Stimulated activated naive CD4-positive, alpha-beta T cell treated with Interleukin-2 at 50 U/mL for 16 hours (primary cell): ENCODE data around the gene KLRC3.
"Not testable (repeated sequence)": the region's sequence is repeated elsewhere in the genome, so short reads cannot be mapped to it uniquely, and the experiment has no call there.

Experiments used
- DNase-seq: peaks from one replicate; lab custom pipeline; 2025; lab: John Stamatoyannopoulos, UW

Gene KLRC3

GRCh38 chr12:10420334-10420733 is at the start of gene KLRC3:
Gene KLRC3, minus strand, starts transcription at chr12:10420595. Its CDS starts 45 bp downstream, at chr12:10420550.
- DNase-seq, result not testable (repeated sequence)

- DNase-seq, result no peak
Measured at GRCh38 chr12:10469701-10470100, 49.3 kb upstream of the KLRC3 start.

- no peak for DNase-seq
Measured at GRCh38 chr12:10466311-10466710, 45.9 kb upstream of the KLRC3 start.

GRCh38 chr12:10457760-10458159 is 37.4 kb upstream of the KLRC3 start:
- DNase-seq, result no peak

- DNase-seq, result no peak
Measured at GRCh38 chr12:10456856-10457255, 36.5 kb upstream of the KLRC3 start.

GRCh38 chr12:10455766-10456165 is 35.4 kb upstream of the KLRC3 start:
- DNase-seq, result no peak

GRCh38 chr12:10454531-10454930 is 34.1 kb upstream of the KLRC3 start:
- DNase-seq, result no peak

- no peak for DNase-seq
Measured at GRCh38 chr12:10453156-10453555, 32.8 kb upstream of the KLRC3 start, which contains the start of gene KLRC1. Gene KLRC1, minus strand, starts transcription at chr12:10453377. Its CDS starts 2,221 bp downstream, at chr12:10451156.

- DNase-seq, result no peak
Measured at GRCh38 chr12:10448236-10448635, 27.8 kb upstream of the KLRC3 start.

GRCh38 chr12:10446052-10446451 is 25.7 kb upstream of the KLRC3 start:
- not testable (repeated sequence) for DNase-seq

GRCh38 chr12:10441144-10441543 is 20.7 kb upstream of the KLRC3 start:
- DNase-seq, result not testable (repeated sequence)

GRCh38 chr12:10439608-10440274 is 19.3 kb upstream of the KLRC3 start:
- DNase-seq, result not testable (repeated sequence)

- not testable (repeated sequence) for DNase-seq
Measured at GRCh38 chr12:10437601-10438000, 17.2 kb upstream of the KLRC3 start.

GRCh38 chr12:10435816-10436215 is 15.4 kb upstream of the KLRC3 start, which contains the start of gene KLRC2:
Gene KLRC2, minus strand, starts transcription at chr12:10436010. Its CDS starts 24 bp downstream, at chr12:10435986.
- not testable (repeated sequence) for DNase-seq

GRCh38 chr12:10430623-10431022 is 10.2 kb upstream of the KLRC3 start:
- DNase-seq, result not testable (repeated sequence)

- not testable (repeated sequence) for DNase-seq
Measured at GRCh38 chr12:10425938-10426337, 5.5 kb upstream of the KLRC3 start.

GRCh38 chr12:10424260-10424899 is 4.0 kb upstream of the KLRC3 start:
- not testable (repeated sequence) for DNase-seq

GRCh38 chr12:10422159-10422558 is 1.8 kb upstream of the KLRC3 start:
- not testable (repeated sequence) for DNase-seq

- DNase-seq, result no peak
Measured at GRCh38 chr12:10409392-10409791, 11.0 kb downstream of the KLRC3 start, which contains the start of gene KLRC4. Gene KLRC4, minus strand, starts transcription at chr12:10409757. Its CDS starts 182 bp downstream, at chr12:10409575.

GRCh38 chr12:10408842-10409241 is 11.6 kb downstream of the KLRC3 start:
- no peak for DNase-seq

- DNase-seq, result no peak
Measured at GRCh38 chr12:10406725-10407124, 13.7 kb downstream of the KLRC3 start.

GRCh38 chr12:10405294-10405693 is 15.1 kb downstream of the KLRC3 start:
- DNase-seq, result no peak

GRCh38 chr12:10404798-10405197 is 15.6 kb downstream of the KLRC3 start:
- DNase-seq, result no peak
